CD14-positive monocyte (primary cell): ENCODE data around the gene C3orf80. TPM values are rescaled to one million over a fixed set of nuclear protein-coding genes. Genes with fewer than 3 reads are reported as not detected.

Experiments
- DNase-seq, 3 donors: peaks; one replicate each; pipeline ENCODE4 v3.0.0-alpha.2; 2011 to 2022
- H2AFZ ChIP-seq: 2 replicates; pipeline ENCODE4 v1.6.0; 2012; ENCODE audit warnings: mild to moderate bottlenecking, low read depth, low read length, inconsistent platforms; ENCODE audit not compliant: insufficient read depth, poor library complexity, severe bottlenecking
- H3K27ac ChIP-seq, 2 donors: 1 replicate in 1 of 2; 2 replicates in 1 of 2; pipeline ENCODE4 v1.5.1; 2012 to 2013; ENCODE audit warnings: low read length in 2 of 2, control low read depth in 1 of 2, inconsistent platforms in 1 of 2, low read depth in 1 of 2, mild to moderate bottlenecking in 1 of 2
- H3K27me3 ChIP-seq, 2 donors: one replicate each; pipeline versions ENCODE4 v1.6.0 to v1.6.1; 2011 to 2013; ENCODE audit warnings: low read length in 2 of 2; ENCODE audit not compliant: control insufficient read depth in 2 of 2, insufficient read depth in 2 of 2
- H3K36me3 ChIP-seq, 2 donors: replicated peaks in 1 of 2; 1 replicate in 1 of 2; 2 replicates in 1 of 2; pipeline versions ENCODE4 v1.5.1 to v1.6.1; 2012 to 2013; ENCODE audit warnings: low read length in 2 of 2, control low read depth in 1 of 2, inconsistent platforms in 1 of 2, mild to moderate bottlenecking in 1 of 2; ENCODE audit not compliant: insufficient read depth in 2 of 2, control insufficient read depth in 1 of 2
- H3K4me1 ChIP-seq, 2 donors: 1 replicate in 1 of 2; 2 replicates in 1 of 2; pipeline versions ENCODE4 v1.5.1 to v1.6.1; 2012 to 2013; ENCODE audit warnings: low read length in 2 of 2, control low read depth in 1 of 2, inconsistent platforms in 1 of 2, mild to moderate bottlenecking in 1 of 2, moderate library complexity in 1 of 2; ENCODE audit not compliant: insufficient read depth in 2 of 2, control insufficient read depth in 1 of 2
- H3K4me2 ChIP-seq: replicated peaks from 2 replicates; pipeline ENCODE3; 2012; ENCODE audit warnings: low read length, moderate library complexity, mild to moderate bottlenecking; ENCODE audit not compliant: poor library complexity, severe bottlenecking; ENCODE audit errors: extremely low read depth
- H3K4me3 ChIP-seq, 3 experiments: fragments of 200-600 bp in 1 of 3; sonication (generic) in 1 of 3; replicated peaks in 1 of 3; 1 replicate in 2 of 3; 2 replicates in 1 of 3; pipeline ENCODE4 v1.5.1; 2011 to 2013; ENCODE audit warnings: low read length in 3 of 3, mild to moderate bottlenecking in 3 of 3, control low read depth in 2 of 3, low read depth in 2 of 3, inconsistent platforms in 1 of 3, moderate library complexity in 1 of 3
- H3K79me2 ChIP-seq: 2 replicates; pipeline ENCODE4 v1.6.0; 2012; ENCODE audit warnings: mild to moderate bottlenecking, control low read depth, inconsistent platforms, low read length, moderate library complexity; ENCODE audit not compliant: insufficient read depth
- H3K9ac ChIP-seq: 2 replicates; pipeline ENCODE4 v1.6.0; 2017; ENCODE audit warnings: low read length, mild to moderate bottlenecking; ENCODE audit not compliant: insufficient read depth, poor library complexity, severe bottlenecking
- H3K9me3 ChIP-seq, 2 donors: replicated peaks in 1 of 2; 1 replicate in 1 of 2; 2 replicates in 1 of 2; pipeline versions ENCODE4 v1.5.1 to v1.6.1; 2012 to 2013; ENCODE audit warnings: low read length in 2 of 2, control low read depth in 1 of 2; ENCODE audit not compliant: control insufficient read depth in 1 of 2, insufficient read depth in 1 of 2
- H4K20me1 ChIP-seq: 2 replicates; pipeline ENCODE4 v1.6.0; 2012; ENCODE audit warnings: mild to moderate bottlenecking, low read length, control low read depth, moderate library complexity; ENCODE audit not compliant: insufficient read depth
- H3K27ac Mint-ChIP-seq, 7 donors: one replicate each; pipeline ENCODE4 v1.8.0; 2020; ENCODE audit warnings: mild to moderate bottlenecking in 7 of 7, mixed read lengths in 7 of 7, moderate library complexity in 6 of 7, inconsistent platforms in 2 of 7
- H3K27me3 Mint-ChIP-seq, 3 donors: one replicate each; pipeline ENCODE4 v1.8.0; 2021 to 2022; ENCODE audit warnings: low read depth in 3 of 3, mild to moderate bottlenecking in 3 of 3, mixed read lengths in 3 of 3, moderate library complexity in 3 of 3, inconsistent platforms in 1 of 3
- H3K36me3 Mint-ChIP-seq, 2 donors: one replicate each; pipeline ENCODE4 v1.8.0; 2020; ENCODE audit warnings: mixed read lengths in 2 of 2, inconsistent platforms in 1 of 2, mild to moderate bottlenecking in 1 of 2
- H3K4me1 Mint-ChIP-seq: one replicate; pipeline ENCODE4 v1.8.0; 2020; ENCODE audit warnings: mild to moderate bottlenecking, mixed read lengths
- H3K4me3 Mint-ChIP-seq, 2 donors: one replicate each; pipeline ENCODE4 v1.8.0; 2020; ENCODE audit warnings: mild to moderate bottlenecking in 2 of 2, mixed read lengths in 2 of 2, moderate library complexity in 1 of 2
- H3K9me3 Mint-ChIP-seq, 7 donors: one replicate each; pipeline ENCODE4 v1.8.0; 2020 to 2022; ENCODE audit warnings: mixed read lengths in 7 of 7, mild to moderate bottlenecking in 6 of 7, moderate library complexity in 6 of 7, inconsistent platforms in 2 of 7
- WGBS: methylation state at CpG from one replicate; pipeline ENCODE4 v1.1.5; 2013; ENCODE audit warnings: missing lambda C conversion rate; ENCODE audit not compliant: insufficient coverage; 5-methylcytosine and 5-hydroxymethylcytosine counted together
- intact Hi-C, 2 donors: fragments of 100-400 bp; cut with micrococcal nuclease; formaldehyde crosslinking; loops; one replicate each; pipeline versions ENCODE4 v1.15.0 to v1.15.1; 2023
- polyA plus RNA-seq, 3 donors: library from polyadenylated mRNA; depleted of rRNA in 1 of 3; unstranded in 2 of 3; stranded (reverse) in 1 of 3; fragments of 300-500 nt in 2 of 3; fragments of >200 nt in 1 of 3; fragmentation: Illumina TruSeq in 2 of 3; gene quantifications; 1 replicate in 2 of 3; 2 replicates in 1 of 3; pipeline ENCODE4 v1.2.3, GENCODE V29; 2012 to 2021
- TF ChIP-seq, protein P1 (sequence below): fragments of 200-600 bp; IDR thresholded peaks from one replicate; pipeline ENCODE4 v1.8.0; 2022; ENCODE audit warnings: antibody characterized with exemption, mild to moderate bottlenecking

C3orf80 gene
- polyA plus RNA-seq, 3 donors = 0.03 TPM; not detected in 2

DNA sequence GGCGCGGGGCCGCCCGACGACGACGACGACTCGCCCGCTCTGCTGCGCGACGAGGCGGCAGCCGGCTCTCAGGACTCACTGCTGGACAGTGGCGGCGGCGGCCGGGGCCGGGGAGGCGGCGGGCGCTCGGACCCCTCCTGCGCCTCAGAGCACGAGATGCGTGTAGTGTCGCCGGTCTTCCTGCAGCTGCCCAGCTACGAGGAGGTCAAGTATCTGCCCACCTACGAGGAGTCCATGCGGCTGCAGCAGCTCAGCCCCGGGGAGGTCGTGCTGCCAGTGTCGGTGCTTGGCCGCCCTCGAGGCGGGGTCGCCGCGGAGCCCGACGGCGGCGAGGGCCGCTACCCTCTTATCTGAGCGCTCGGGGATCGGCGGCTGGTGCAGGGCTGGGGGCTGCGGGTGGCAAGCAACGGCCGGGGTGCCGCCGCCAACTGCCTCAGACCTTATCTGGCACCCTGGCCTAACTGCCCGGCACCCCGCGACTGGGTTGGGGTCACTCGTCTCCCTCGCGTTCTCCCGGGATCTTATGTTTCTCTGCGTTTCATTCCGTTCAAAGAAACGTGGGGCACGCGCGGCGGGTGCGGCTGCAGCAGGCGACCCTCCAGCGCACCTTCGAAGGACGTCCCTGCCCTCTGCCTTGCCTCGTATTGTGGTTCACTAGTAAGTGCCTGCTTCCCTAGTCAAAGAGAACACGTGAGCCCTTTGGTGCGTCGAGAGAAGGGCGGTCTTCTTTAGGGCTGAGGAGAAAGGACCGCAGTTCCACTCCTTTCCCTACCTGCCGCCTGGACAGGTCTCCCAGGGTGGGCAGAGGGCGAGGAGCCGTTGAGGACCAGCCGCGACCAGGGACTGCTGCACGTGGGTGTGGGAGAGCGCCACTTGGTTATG is 1.0 kb downstream of the C3orf80 start:
- Histone ChIP-seq H2AFZ (peak overlapping the region; percentile 77), H3K4me2 (peak overlapping the region; percentile 82), H3K9me3 (peaks cover 0 to 5% of the 10 kb centered on the region in 2 donors), H3K4me3 (peak overlapping the region; percentile 20 to 74 (median 22)), H3K27ac (no peak overlapping the region), H3K36me3 (no peaks in the 10 kb centered on the region), H3K4me1 (peaks cover 22 to 31% of the 10 kb centered on the region in 2 donors), H3K79me2 (no peaks in the 10 kb centered on the region), H3K9ac (peak overlapping the region; percentile 17), H3K27me3 (peaks cover 30 to 48% of the 10 kb centered on the region in 2 donors), H4K20me1 (no peaks in the 10 kb centered on the region)
- intact Hi-C loops = loop anchor here in 1 of 2 donors (10.0 kb wide), 1 partner anchor 189 kb away; no protein-coding TSS in a partner anchor
- peaks cover 25% of the 10 kb centered on the region for H3K4me1 Mint-ChIP-seq
- H3K4me3 Mint-ChIP-seq = peak overlapping the region; percentile 84 to 96
- H3K27me3 Mint-ChIP-seq = peaks cover 32 to 46% (median 34%) of the 10 kb centered on the region in 3 donors
- DNase-seq = peak in 2 of 3 donors; percentile 16 to 19
- no peak overlapping the region for H3K27ac Mint-ChIP-seq
- under 1% methylated on average over 85 of the region's 87 CpGs for WGBS
- TF ChIP-seq, protein P1, sequence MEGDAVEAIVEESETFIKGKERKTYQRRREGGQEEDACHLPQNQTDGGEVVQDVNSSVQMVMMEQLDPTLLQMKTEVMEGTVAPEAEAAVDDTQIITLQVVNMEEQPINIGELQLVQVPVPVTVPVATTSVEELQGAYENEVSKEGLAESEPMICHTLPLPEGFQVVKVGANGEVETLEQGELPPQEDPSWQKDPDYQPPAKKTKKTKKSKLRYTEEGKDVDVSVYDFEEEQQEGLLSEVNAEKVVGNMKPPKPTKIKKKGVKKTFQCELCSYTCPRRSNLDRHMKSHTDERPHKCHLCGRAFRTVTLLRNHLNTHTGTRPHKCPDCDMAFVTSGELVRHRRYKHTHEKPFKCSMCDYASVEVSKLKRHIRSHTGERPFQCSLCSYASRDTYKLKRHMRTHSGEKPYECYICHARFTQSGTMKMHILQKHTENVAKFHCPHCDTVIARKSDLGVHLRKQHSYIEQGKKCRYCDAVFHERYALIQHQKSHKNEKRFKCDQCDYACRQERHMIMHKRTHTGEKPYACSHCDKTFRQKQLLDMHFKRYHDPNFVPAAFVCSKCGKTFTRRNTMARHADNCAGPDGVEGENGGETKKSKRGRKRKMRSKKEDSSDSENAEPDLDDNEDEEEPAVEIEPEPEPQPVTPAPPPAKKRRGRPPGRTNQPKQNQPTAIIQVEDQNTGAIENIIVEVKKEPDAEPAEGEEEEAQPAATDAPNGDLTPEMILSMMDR = no peak
- peaks cover 0 to 15% (median 12%) of the 10 kb centered on the region in 7 donors for H3K9me3 Mint-ChIP-seq
- H3K36me3 Mint-ChIP-seq = peaks cover 9 to 12% of the 10 kb centered on the region in 2 donors

DNA sequence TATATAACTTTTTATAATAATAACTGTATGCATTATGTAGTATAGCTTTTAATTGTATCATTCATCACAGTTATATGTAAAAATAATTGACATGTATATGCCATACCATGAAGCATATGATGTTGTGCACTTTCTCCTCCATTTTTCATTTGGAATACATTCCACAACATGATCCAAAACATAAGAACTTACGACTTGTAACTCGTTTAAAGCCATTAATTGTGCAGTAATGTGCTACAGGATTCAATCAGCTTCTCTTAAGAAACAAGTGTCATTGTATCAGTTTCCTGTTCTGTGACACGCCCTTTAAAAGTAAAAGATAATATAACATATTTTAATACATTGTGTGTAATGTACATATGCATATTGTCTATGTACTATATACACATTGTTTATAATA is 2.2 kb downstream of the C3orf80 start:
- peaks cover 0 to 5% of the 10 kb centered on the region in 2 donors for H3K9me3 ChIP-seq
- no peaks in the 10 kb centered on the region for H3K79me2 ChIP-seq
- no peaks in the 10 kb centered on the region for H4K20me1 ChIP-seq
- intact Hi-C loops = loop anchor here in 1 of 2 donors (10.0 kb wide), 1 partner anchor 187 kb away; no protein-coding TSS in a partner anchor
- Mint-ChIP-seq H3K4me1 (peaks cover 25% of the 10 kb centered on the region), H3K36me3 (peaks cover 9 to 12% of the 10 kb centered on the region in 2 donors), H3K4me3 (no peak overlapping the region), H3K9me3 (peaks cover 0 to 15% (median 12%) of the 10 kb centered on the region in 7 donors), H3K27me3 (peaks cover 31 to 45% (median 36%) of the 10 kb centered on the region in 3 donors), H3K27ac (no peak overlapping the region)
- H3K4me2 ChIP-seq = no peak overlapping the region
- DNase-seq = no peak
- no peak overlapping the region for H3K4me3 ChIP-seq
- TF ChIP-seq, protein P1 = no peak
- peaks cover 22 to 31% of the 10 kb centered on the region in 2 donors for H3K4me1 ChIP-seq
- H3K27ac ChIP-seq = no peak overlapping the region
- no peak overlapping the region for H2AFZ ChIP-seq
- no CpG with 5 or more reads among the region's 3 CpGs for whole genome bisulfite sequencing
- H3K36me3 ChIP-seq = no peaks in the 10 kb centered on the region
- peaks cover 30 to 48% of the 10 kb centered on the region in 2 donors for H3K27me3 ChIP-seq
- no peak overlapping the region for H3K9ac ChIP-seq
